SK-N-SH treated with all-trans-retinoic acid at 6 μM for 48 hours (cell line): ENCODE results near the gene SLC2A13.

Source experiments
- ATAC-seq: fragments of 200-7000 bp; cut with Tn5 transposase; 3 replicates; pipeline ENCODE4 v1.9.1; 2020; ENCODE audit warnings: mild to moderate bottlenecking, moderate library complexity
- ARNTL ChIP-seq: fragments of 450-650 bp; formaldehyde crosslinking; IDR thresholded peaks from 2 replicates; pipeline ENCODE4 v1.5.0; 2020; ENCODE audit warnings: low read depth, mild to moderate bottlenecking, moderate library complexity, borderline replicate concordance
- BACH2 ChIP-seq: fragments of 250-450 bp; sonication (Bioruptor Pico); IDR thresholded peaks from 2 replicates; pipeline ENCODE4 v1.9.0; 2021; ENCODE audit warnings: mild to moderate bottlenecking, borderline replicate concordance
- CSDC2 ChIP-seq: fragments of 250-450 bp; sonication (Bioruptor Pico); IDR thresholded peaks from 2 replicates; pipeline ENCODE4 v1.5.0; 2020; ENCODE audit warnings: mild to moderate bottlenecking, moderate library complexity
- ESRRG ChIP-seq: fragments of 250-450 bp; sonication (Bioruptor Pico); IDR thresholded peaks from 2 replicates; pipeline ENCODE4 v1.6.1; 2021; ENCODE audit warnings: mild to moderate bottlenecking
- ISL1 ChIP-seq: fragments of 250-450 bp; sonication (Bioruptor Pico); IDR thresholded peaks from 2 replicates; pipeline ENCODE4 v2.1.2; 2022; ENCODE audit warnings: mild to moderate bottlenecking, moderate library complexity
- OSR1 ChIP-seq: fragments of 250-450 bp; sonication (Bioruptor Pico); IDR thresholded peaks from 2 replicates; pipeline ENCODE4 v1.8.0; 2022; ENCODE audit warnings: moderate library complexity, mild to moderate bottlenecking, inconsistent platforms
- PPARA ChIP-seq: fragments of 250-450 bp; sonication (Bioruptor Pico); IDR thresholded peaks from 2 replicates; pipeline ENCODE4 v1.5.0; 2020; ENCODE audit warnings: mild to moderate bottlenecking, borderline replicate concordance
- RARB ChIP-seq: fragments of 250-450 bp; sonication (Bioruptor Pico); IDR thresholded peaks from 2 replicates; pipeline ENCODE4 v1.8.0; 2021; ENCODE audit warnings: mild to moderate bottlenecking, moderate library complexity
- TCF4 ChIP-seq: fragments of 250-450 bp; sonication (Bioruptor Pico); IDR thresholded peaks from 2 replicates; pipeline ENCODE4 v1.8.0; 2021; ENCODE audit warnings: mild to moderate bottlenecking, moderate library complexity, borderline replicate concordance
- TOX ChIP-seq: fragments of 250-450 bp; sonication (Bioruptor Pico); IDR thresholded peaks from 2 replicates; pipeline ENCODE4 v1.8.0; 2021; ENCODE audit warnings: mild to moderate bottlenecking, moderate library complexity, borderline replicate concordance
- ZC3H10 ChIP-seq: fragments of 250-450 bp; sonication (Bioruptor Pico); IDR thresholded peaks from 2 replicates; pipeline ENCODE4 v1.5.1; 2021; ENCODE audit warnings: mild to moderate bottlenecking, moderate library complexity
- ZFP3 ChIP-seq: fragments of 250-450 bp; sonication (Bioruptor Pico); IDR thresholded peaks from 2 replicates; pipeline ENCODE4 v1.5.0; 2020; ENCODE audit warnings: mild to moderate bottlenecking, moderate library complexity
- ZFP30 ChIP-seq: fragments of 450-650 bp; formaldehyde crosslinking; IDR thresholded peaks from 2 replicates; pipeline ENCODE4 v1.5.0; 2022; ENCODE audit warnings: mild to moderate bottlenecking, moderate library complexity
- ZNF565 ChIP-seq: fragments of 450-650 bp; formaldehyde crosslinking; conservative IDR thresholded peaks from 2 replicates; pipeline ENCODE4 v1.5.0; 2020; ENCODE audit warnings: low read depth, mild to moderate bottlenecking, moderate library complexity
- ZNF70 ChIP-seq: fragments of 450-650 bp; formaldehyde crosslinking; IDR thresholded peaks from 2 replicates; pipeline ENCODE4 v1.5.0; 2020; ENCODE audit warnings: mild to moderate bottlenecking, moderate library complexity
- ZNF8 ChIP-seq: fragments of 450-650 bp; formaldehyde crosslinking; IDR thresholded peaks from 2 replicates; pipeline ENCODE4 v1.5.0; 2020; ENCODE audit warnings: mild to moderate bottlenecking, moderate library complexity
- TF ChIP-seq, protein P1 (sequence below): fragments of 250-450 bp; sonication (Bioruptor Pico); IDR thresholded peaks from 2 replicates; pipeline ENCODE4 v1.5.1; 2020; ENCODE audit warnings: low read depth, mild to moderate bottlenecking, moderate library complexity
- TF ChIP-seq, protein P2 (sequence below): fragments of 250-450 bp; sonication (Bioruptor Pico); IDR thresholded peaks from 2 replicates; pipeline ENCODE4 v1.8.0; 2020; ENCODE audit warnings: mild to moderate bottlenecking, moderate library complexity, borderline replicate concordance
- TF ChIP-seq, protein P3 (sequence below): fragments of 250-450 bp; sonication (Bioruptor Pico); IDR thresholded peaks from 2 replicates; pipeline ENCODE4 v1.8.0; 2021; ENCODE audit warnings: low read depth, mild to moderate bottlenecking, moderate library complexity, borderline replicate concordance
- TF ChIP-seq, protein P4 (sequence below): fragments of 250-450 bp; sonication (Bioruptor Pico); IDR thresholded peaks from 2 replicates; pipeline ENCODE4 v1.5.0; 2020; ENCODE audit warnings: mild to moderate bottlenecking, moderate library complexity

Gene SLC2A13

DNA sequence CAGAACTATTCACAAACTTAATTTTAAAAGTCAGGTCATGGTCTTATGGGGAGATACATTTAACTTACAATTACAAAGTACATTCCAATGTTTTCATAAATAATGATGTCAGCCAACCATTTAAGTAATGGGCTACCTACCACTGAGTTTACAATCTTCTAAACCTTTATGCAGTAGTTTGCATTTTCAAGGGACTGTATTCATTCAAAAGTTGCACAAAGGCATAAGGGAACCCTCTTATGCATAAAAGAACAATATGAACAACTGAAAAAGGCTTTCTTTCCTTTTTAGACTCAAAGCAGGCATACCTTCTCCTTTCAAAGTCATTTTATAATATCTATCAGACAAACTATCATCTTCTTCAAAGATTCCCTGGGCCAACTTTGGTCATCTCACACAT is 230.2 kb downstream of the SLC2A13 start:
- no peak for TF ChIP-seq ISL1 (CRISPR knock-in tag)
- no peak for TF ChIP-seq OSR1
- no peak for TF ChIP-seq ZNF70 (CRISPR knock-in tag)
- no peak for TF ChIP-seq ARNTL (CRISPR knock-in tag)
- TF ChIP-seq, protein P1, sequence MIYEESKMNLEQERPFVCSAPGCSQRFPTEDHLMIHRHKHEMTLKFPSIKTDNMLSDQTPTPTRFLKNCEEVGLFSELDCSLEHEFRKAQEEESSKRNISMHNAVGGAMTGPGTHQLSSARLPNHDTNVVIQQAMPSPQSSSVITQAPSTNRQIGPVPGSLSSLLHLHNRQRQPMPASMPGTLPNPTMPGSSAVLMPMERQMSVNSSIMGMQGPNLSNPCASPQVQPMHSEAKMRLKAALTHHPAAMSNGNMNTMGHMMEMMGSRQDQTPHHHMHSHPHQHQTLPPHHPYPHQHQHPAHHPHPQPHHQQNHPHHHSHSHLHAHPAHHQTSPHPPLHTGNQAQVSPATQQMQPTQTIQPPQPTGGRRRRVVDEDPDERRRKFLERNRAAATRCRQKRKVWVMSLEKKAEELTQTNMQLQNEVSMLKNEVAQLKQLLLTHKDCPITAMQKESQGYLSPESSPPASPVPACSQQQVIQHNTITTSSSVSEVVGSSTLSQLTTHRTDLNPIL (CRISPR knock-in tag), result no peak
- TF ChIP-seq BACH2, result no peak
- TF ChIP-seq, protein P2, sequence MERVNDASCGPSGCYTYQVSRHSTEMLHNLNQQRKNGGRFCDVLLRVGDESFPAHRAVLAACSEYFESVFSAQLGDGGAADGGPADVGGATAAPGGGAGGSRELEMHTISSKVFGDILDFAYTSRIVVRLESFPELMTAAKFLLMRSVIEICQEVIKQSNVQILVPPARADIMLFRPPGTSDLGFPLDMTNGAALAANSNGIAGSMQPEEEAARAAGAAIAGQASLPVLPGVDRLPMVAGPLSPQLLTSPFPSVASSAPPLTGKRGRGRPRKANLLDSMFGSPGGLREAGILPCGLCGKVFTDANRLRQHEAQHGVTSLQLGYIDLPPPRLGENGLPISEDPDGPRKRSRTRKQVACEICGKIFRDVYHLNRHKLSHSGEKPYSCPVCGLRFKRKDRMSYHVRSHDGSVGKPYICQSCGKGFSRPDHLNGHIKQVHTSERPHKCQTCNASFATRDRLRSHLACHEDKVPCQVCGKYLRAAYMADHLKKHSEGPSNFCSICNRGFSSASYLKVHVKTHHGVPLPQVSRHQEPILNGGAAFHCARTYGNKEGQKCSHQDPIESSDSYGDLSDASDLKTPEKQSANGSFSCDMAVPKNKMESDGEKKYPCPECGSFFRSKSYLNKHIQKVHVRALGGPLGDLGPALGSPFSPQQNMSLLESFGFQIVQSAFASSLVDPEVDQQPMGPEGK (CRISPR knock-in tag), result no peak
- TF ChIP-seq TCF4 (CRISPR knock-in tag), result no peak
- no peak for TF ChIP-seq PPARA (CRISPR knock-in tag)
- TF ChIP-seq TOX (CRISPR knock-in tag), result no peak
- no peak for TF ChIP-seq ZNF8 (CRISPR knock-in tag)
- ATAC-seq, result no peak

DNA sequence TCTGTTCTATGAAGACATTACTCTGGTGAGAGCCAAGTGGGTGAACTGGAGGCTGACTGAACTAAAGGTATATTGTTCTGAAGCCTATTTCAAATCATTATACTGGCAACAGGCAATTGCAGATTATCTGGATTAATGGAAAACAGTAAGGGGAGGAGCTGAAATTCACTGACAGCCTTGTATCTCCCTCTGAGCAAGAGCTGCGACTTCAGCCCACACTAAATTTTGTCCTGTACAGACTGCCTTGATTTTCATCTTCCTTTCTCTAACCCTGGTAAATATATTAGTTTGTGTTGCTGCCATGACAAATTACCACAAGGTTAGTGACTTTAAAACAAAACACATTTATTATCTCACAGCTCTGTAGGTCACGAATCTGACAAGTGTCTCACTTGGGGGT is 231.1 kb downstream of the SLC2A13 start:
- ATAC-seq, result no peak
- TF ChIP-seq ZC3H10 (CRISPR knock-in tag) (no peak), ZNF70 (CRISPR knock-in tag) (no peak), TOX (CRISPR knock-in tag) (no peak), CSDC2 (CRISPR knock-in tag) (no peak), ZNF565 (CRISPR knock-in tag) (no peak), ZFP30 (no peak), ESRRG (CRISPR knock-in tag) (no peak), ZFP3 (CRISPR knock-in tag) (no peak), TCF4 (CRISPR knock-in tag) (no peak), ISL1 (CRISPR knock-in tag) (no peak)
- TF ChIP-seq, protein P2 (CRISPR knock-in tag), result no peak
- TF ChIP-seq, protein P3, sequence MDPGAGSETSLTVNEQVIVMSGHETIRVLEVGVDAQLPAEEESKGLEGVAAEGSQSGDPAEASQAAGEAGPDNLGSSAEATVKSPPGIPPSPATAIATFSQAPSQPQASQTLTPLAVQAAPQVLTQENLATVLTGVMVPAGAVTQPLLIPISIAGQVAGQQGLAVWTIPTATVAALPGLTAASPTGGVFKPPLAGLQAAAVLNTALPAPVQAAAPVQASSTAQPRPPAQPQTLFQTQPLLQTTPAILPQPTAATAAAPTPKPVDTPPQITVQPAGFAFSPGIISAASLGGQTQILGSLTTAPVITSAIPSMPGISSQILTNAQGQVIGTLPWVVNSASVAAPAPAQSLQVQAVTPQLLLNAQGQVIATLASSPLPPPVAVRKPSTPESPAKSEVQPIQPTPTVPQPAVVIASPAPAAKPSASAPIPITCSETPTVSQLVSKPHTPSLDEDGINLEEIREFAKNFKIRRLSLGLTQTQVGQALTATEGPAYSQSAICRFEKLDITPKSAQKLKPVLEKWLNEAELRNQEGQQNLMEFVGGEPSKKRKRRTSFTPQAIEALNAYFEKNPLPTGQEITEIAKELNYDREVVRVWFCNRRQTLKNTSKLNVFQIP, result no peak
- TF ChIP-seq, protein P1 (CRISPR knock-in tag), result no peak
- TF ChIP-seq, protein P4, sequence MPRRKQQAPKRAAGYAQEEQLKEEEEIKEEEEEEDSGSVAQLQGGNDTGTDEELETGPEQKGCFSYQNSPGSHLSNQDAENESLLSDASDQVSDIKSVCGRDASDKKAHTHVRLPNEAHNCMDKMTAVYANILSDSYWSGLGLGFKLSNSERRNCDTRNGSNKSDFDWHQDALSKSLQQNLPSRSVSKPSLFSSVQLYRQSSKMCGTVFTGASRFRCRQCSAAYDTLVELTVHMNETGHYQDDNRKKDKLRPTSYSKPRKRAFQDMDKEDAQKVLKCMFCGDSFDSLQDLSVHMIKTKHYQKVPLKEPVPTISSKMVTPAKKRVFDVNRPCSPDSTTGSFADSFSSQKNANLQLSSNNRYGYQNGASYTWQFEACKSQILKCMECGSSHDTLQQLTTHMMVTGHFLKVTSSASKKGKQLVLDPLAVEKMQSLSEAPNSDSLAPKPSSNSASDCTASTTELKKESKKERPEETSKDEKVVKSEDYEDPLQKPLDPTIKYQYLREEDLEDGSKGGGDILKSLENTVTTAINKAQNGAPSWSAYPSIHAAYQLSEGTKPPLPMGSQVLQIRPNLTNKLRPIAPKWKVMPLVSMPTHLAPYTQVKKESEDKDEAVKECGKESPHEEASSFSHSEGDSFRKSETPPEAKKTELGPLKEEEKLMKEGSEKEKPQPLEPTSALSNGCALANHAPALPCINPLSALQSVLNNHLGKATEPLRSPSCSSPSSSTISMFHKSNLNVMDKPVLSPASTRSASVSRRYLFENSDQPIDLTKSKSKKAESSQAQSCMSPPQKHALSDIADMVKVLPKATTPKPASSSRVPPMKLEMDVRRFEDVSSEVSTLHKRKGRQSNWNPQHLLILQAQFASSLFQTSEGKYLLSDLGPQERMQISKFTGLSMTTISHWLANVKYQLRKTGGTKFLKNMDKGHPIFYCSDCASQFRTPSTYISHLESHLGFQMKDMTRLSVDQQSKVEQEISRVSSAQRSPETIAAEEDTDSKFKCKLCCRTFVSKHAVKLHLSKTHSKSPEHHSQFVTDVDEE (CRISPR knock-in tag), result no peak

DNA sequence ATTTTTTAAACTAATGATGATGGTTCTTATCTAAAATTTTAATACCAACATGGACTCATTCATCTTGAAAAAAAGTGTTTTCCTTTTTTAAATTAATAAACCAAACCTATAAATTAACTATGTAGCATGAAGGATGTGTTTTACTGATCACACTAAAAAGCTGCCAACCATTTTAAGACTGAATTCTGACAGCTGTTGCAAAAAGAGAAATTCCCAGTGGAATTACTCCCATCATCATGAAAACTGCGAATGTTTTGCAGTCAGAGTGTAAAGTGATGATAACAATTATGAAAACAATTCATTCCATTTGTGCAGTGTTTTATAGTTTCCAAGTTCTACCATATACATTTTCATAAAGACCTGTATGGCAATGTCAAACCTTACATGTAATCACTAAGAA is 232.8 kb downstream of the SLC2A13 start:
- no peak for TF ChIP-seq ZNF8 (CRISPR knock-in tag)
- no peak for TF ChIP-seq ZNF565 (CRISPR knock-in tag)
- TF ChIP-seq, protein P3, result no peak
- TF ChIP-seq ESRRG (CRISPR knock-in tag), result no peak
- no peak for TF ChIP-seq ZFP3 (CRISPR knock-in tag)
- no peak for TF ChIP-seq ZNF70 (CRISPR knock-in tag)
- TF ChIP-seq BACH2, result no peak
- no peak for TF ChIP-seq ISL1 (CRISPR knock-in tag)
- TF ChIP-seq, protein P4 (CRISPR knock-in tag), result no peak
- no peak for TF ChIP-seq RARB (CRISPR knock-in tag)
- no peak for TF ChIP-seq OSR1
- no peak for ATAC-seq
